HG02763 (cell line): ENCODE measurements around the gene NEURL2.

Source experiments
- ATAC-seq: cut with Tn5 transposase; IDR thresholded peaks from one replicate; pipeline ENCODE4 v1.9.1; 2021; ENCODE audit warnings: mild to moderate bottlenecking, moderate library complexity; ENCODE audit not compliant: unreplicated experiment

Gene NEURL2

DNA sequence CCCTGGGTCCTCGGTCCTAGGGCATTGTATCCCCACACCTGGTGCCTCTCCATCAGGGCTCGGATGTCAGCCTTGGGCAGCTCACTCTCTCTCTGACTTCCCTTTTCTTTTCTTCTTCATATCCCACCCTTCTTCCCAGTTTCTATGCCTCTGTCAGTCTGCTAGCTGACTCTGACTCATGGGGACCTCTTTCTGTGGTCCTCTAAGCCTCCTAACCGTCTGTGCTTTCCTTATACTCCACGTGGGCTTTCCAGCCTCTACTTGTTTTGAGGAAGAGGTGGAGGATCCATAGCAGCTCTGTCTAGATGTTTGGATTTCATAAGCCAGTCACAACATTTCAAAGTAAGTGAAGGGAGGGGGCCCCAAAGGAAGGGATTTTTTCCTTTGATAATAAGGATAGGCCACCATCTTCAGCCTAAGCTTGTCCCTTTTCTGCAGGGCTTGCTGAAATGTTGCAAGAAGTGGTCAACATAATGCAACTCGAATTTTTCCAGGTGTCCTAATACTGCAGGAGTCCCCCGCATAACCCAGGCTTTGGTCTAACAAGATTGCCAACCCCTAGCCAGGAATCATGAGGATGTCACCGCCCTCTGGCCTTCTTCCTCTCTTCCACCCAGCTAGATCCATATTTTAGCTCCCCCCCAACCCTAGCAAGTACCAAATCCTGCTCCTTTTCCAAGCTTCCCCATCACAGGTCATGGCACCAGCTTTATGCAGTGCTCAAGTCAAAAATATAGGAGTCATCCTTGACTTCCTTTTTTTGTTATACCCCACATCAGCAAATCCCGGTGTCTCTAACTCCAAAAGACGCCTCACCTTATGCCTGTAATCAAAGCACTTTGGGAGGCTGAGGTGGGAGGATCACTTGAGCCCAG lies 29.7 kb upstream of the NEURL2 start:
- no peak for ATAC-seq

DNA sequence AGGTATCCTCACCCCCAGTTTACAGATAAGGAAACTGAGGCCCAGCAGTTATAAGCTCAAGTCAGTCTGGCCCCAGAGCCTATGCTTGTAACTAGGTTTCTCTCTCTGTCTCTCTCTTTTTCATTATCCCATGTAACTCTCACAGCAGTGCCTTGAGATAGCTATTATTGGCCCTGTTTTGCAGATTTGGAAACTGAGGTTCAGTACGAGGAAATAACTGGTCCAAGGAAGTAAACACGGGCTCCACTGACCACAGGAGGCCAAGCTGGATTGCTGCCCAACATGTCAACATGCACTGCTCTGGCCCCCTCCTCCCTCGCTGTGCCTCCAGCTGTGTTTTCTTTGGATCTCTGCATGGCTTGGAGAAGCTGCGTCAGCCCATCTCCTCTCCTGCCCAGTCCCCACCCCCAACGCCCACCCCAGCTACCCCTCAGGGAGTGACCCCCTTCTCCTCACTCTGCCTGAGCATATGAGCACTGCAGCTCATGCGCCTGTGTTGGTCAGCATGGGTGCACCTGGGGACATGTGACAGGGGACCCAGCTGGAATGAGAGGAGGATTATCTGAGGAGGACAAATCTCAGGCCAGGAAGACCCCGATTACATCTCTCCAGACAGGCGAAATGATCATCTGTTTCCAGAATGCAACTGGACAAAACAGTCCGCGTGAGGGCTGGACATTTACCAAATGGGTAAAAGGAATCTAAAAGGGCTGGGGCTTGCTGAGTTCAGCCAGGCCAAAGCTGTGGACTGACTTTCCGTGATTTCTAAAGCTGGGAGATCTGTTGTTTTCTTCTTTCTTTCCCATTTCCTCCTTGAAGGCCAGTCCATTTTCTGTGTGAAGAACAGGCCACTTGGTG lies 28.8 kb upstream of the NEURL2 start:
- no peak for ATAC-seq

DNA sequence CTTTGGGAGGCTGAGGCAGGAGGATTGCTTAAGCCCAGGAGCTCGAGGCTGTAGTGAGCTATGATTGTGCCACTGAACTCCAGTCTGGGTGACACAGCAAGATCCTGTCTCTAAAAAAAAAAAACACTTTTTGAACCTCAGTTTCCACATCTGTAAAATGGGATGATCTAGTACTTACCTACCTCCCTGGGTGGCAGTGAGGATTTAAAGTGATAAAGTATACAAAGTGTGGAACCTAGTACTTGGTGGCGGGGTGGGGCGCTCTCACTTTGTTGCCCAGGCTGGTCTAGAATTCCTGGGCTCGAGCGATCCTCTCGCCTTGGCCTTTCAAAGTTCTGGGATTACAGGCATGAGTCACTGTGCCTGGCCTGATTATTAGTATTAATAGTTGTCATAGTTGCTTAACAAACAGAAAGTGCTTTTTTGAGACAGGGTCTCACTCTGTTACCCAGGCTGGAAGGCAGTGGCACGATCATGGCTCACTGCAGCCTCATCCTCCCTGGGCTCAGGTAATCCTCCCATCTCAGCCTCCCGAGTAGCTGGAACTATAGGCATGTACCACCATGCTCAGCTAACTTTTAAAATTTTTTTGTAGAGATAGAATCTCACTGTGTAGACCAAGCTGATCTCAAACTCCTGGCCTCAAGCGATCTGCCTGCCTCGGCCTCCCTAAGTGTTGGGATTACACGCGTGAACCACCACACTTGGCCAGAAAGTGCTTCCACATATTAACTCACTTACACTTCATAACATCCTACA lies 27.9 kb upstream of the NEURL2 start:
- no peak for ATAC-seq

DNA sequence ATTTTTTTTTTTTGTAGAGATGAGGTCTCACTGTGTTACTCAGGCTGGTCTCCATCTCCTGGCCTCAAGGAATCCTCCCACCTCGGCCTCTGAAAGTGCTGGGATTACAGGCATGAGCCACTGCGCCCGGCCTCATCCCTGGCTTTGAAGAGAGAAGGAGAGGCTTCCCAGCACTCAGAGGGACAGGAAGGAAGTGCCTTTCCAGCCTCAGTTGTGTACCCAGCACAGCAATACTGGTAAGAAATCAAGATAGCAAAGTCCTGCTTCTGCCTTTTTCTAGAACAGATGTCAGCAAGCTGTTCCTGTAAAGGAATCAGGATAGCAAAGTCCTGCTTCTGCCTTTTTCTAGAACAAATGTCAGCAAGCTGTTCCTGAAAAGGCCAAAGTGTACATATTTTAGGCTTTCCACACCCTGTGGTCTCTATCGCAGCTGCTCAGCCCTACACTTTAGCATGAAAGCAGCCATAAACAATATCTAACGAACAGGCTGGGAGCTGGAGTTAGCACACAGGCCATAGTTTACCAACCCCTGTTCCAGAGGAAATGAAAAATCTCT lies 27.3 kb upstream of the NEURL2 start:
- no peak for ATAC-seq

DNA sequence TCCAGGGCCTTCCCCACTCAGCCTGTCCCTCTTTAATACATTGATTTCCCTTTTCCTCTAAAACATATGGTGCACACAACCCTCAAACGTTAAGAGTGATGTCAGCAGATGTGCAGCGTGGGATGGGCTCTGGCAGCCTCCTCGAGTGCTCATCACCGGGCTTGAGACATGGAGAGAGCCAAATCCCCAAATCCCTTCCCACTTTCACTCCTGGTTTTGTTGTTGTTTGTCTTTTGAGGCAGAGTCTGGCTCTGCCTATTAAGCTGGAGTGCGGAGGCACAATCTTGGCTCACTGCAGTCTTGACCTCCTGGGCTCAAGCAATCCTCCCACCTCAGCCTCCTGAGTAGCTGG lies 26.8 kb upstream of the NEURL2 start:
- ATAC-seq: no peak

DNA sequence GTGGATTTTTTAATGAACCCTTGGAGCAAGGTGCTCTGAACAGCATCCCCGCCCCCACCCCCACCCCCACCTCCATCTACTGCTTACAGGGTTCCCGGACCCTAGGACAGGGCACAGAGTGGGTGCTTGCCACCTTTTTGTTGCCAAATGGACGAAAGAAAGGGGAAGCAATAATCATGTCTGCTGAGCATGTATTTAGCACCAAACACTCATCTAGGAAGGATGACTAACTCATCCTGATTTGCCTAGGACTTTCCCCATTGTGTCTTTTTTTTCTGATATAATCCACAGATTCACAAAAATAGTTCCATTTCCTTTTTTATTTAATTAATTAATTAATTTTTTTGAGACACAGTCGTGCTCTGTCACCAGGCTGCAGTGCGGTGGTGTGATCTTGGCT lies 22.1 kb upstream of the NEURL2 start:
- no peak for ATAC-seq

DNA sequence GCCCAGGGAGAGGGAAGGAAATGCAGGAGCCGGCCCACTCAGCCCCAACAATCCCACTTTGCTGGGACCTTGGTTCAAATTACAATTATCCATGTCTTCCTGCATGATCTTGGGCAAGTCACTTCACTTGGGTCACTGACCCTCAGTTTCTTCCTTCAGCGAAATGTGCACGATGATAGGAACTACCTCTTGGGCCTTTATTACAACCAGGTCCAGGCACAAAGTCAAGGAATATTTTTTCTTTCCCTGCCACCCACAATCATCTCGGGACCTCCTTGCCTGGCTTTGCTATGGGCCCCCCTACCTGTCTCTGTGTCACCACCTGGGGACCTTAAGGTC lies 21.3 kb upstream of the NEURL2 start:
- ATAC-seq: no peak

DNA sequence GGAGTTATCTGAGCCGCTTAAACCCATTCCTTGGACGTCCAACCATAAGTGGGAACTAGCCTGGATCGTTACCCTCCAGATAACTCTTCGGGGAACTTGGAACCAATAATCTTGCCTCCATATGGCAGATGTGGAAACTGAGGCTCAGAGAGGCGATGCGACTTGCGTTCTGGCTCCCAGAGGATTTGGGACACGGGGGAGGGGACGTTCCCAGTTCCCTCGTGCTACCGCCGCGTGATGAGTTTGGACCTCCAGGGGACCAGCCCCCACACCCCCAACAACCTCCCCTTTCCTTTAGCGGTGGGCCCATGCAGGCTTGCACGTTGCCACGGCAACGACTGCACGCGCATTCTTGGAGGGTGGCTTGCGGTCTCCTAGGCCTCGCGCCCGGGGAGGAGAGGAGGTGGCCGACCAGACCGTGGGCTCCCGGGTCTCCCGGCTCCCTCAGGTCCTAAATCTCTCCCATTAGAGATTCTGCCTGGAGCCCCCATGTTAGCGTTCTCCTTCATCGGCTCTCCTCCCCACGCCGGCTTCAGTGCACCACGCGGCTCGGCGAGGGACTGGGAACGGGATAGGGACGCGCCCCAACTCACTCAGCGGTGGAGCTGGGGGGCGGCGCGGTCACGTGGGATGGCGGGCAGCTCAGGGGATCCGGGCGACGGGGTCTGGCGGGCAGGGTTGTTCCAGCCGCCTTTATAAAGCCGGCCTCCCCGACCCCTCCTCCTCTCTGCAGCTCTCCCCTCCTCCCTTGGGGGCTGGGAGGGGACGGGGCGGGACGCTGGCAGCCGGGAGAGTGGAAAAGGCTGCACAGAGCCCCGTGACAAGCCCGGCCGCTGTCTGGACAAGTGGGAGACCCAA lies 20.7 kb upstream of the NEURL2 start, which contains the start of gene PLTP:
Gene PLTP (minus strand): TSS at position 670 of the 858 bp plus-strand sequence. CDS start 703 bp downstream, outside the sequence.
- ATAC-seq: no peak

DNA sequence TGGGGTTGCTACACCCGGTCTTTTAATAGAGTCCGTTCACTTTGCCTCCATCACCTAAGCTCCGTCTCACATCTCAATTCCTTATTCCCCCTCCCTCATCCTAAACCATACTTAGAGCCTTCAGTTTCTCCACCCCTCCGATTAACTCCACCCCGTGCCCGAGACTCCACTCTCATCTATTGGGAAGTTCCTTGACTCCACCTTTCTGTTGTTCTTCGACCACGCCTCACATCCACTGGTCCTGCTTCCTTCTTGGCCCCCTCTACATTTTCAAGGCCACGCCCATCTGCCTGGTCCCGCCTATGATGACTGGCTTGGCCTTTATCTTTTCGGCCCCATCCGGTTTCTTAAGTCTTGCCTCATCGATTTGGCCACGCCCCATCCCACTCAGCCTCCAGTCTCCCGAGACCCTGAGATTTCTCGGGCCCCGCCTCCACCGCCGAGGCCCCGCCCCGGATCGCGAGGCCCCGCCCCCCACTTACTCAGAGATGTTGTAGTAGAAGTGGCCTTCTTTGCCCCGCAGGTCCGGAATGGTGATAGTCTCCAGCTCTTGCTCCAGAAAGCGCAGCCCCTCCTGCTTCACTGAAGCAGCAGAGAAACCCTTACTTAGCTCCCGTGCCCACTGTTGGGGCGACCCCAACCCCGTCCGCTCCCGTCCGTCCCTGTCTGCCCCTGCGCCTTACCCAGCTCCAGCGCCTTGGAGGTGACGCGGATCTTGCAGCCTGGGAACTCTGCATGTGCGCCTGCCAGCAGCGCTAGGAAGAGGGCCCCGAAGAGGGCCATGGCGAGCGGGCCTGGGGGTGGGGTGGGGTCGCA lies 19.9 kb upstream of the NEURL2 start:
- ATAC-seq: peak; percentile 84

DNA sequence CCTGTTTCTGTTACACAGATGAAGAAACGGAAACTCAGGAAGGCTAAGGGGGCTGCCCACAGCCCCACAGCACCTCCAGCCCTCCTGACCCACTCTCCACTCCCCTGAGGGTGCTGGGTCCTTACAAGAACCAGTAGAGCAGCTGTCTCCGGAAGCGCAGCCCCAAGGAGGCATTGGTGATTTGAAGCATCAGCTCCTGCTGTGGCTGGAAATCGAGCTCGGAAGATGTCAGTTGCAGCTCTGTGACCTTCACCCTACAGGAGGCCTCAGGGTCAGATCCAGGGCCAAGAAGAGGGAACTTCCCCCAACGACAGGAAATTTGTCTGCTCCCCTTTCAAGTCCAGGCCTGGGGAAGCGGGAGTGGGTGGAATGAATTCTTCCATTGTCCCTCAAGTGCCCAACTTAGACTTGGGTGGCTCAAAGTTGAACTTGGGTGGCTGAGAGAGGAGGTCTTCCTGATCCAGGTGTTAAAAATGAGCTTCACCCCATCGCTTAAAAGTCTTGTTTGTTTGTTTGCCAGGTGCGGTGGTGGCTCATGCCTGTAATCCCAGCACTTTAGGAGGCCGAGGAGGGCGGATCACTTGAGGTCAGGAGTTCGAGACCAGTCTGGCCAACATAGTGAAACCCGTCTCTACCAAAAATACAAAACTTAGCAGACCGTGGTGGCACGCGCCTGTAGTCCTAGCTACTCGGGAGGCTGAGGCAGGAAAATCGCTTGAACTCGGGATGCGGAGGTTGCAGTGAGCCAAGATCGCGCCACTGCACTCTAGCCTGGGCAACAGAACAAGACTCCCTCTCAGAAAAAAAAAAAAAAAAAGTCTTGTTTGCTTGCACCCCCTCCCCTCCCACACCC lies 19.0 kb upstream of the NEURL2 start:
- no peak for ATAC-seq

DNA sequence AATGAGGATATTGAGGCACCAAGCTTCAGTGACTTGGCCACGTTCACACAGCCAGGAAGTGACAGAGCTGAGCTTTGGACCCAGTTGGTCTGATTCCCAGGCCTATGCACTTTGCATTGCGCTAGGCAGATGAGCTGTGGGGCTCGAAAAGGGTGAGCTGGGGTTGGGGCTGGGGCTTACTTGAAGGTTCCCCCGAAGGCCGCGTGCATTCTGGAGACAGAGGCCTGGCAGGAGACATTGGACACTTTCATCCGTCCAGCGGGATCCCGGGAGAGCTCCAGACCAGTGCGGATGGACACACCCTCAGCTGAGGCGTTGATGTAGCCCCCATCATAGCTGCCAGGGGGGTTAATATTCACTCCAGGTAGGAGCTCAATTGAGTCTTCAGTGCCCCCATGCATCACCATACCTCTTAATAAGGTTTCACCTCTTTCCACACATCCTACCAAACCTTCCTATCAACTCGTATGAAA lies 18.4 kb upstream of the NEURL2 start:
- no peak for ATAC-seq

DNA sequence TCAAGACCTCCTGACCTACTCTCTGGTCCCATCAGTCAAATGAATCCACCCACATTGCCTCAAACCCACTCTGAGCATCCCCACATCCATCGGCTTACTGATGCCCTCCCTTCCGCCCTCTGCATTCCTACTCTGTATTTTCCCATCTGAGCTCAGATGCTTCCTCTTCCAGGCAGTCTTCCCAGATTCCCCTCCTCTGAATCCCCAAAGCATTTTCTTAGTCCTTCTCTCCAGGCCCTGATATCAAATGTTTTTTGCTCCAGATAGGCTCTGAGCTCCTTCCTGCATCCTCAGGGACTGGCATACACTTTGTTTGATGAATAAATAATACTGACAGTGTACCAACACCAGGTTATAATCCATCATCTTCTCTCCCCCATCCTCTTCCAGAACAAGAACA lies 17.1 kb upstream of the NEURL2 start:
- no peak for ATAC-seq

DNA sequence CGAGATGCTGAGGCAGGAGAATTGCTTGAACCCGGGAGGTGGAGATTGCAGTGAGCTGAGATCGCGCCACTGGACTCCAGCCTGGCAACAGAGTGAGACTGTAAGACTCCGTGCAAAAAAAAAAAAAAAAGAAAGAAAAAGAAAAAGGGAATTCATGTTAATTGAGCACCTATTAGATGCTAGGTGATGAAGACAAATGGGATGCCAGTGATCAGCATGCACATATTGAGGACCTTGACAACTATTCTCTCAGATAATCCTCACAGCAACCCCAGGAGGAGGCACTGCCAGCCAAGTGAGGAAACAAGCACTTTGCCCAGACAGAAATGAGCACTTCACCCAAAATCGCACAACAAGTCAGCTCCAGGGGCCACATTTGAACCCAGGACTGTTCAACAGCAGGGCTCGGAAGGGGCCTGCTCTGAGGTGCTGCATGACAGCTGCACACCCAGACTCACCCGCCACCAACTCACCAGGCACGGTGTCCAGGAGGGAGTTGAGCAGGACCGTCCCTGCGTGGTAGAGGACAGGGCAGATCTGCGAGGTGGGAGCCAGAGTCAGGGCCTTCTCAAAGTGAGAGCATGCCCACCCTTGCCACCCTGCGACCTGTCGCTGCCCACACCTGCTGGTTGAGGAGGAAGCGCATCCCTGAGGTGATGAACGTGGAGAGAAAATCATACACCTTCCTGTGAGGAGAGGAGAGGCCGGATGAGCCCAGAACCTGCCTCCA lies 16.4 kb upstream of the NEURL2 start:
- ATAC-seq: no peak

DNA sequence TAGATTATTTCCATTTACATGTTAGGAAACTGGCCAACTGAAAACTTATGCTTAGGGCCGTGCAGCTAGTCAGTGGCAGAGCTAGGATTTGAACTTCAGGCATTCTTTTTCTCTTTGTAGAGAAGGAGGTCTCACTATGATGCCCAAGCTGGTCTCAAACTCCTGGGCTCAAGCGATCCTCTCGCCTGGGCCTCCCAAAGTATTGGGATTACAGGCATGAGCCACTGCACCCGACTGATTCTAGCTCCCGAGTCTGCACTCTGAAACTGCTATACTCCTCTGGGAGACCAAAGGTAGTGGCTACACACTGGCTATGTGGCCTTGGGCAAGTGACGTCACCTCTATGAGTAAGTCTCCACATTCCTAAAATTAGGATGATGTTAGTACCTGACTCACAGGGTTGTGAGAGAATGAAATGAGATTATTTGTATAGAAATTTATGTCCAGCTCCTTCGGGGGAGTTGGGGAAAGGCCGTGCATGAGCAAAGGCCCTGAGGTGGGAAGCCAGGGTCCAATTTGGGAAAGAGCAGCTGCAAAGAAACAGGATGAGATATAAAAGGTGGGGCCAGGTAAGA lies 14.6 kb upstream of the NEURL2 start:
- ATAC-seq: no peak

DNA sequence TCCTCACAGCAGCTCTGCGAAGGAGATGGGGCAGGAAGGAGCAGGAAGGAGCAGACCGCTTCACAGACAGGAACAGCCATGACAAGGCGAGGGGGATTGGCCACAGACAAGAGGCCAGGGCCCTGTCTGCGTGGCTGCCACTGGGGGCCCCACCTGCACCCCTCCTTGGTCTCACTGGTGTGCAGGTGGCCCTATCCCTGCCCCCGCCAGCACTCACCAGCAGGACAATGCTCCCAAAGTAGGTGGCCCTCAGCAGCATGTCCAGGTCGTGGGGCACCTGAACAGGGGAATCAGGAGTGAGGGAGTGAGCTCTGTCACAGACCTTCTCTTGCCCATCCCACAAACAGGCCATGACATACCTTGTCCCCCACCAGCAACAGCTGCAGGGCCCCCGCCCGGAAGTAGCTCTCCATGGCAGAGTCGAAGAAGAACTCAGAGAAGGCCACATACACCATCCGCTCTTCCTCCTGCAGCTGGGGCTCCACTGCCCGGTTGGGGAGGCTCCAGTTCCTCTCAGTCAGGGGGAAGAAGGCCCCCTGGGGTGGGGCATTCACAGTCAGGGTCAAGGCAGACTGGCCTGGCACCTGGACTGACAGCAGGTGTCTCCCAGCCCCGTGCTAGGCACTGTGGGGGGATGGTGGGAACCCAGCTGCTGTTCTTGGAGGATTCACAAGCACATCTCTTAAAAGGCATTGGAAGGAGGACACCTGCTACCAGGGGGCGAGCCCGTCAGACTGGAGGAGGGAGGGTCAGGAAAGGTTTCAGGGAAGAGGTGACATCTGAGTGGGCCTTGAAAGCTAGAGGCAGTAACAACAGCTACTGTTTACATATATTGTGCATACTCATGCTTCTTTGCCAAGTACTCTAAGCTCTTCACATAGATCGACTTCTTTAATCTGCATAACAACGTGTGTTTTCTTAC lies 13.8 kb upstream of the NEURL2 start:
- ATAC-seq: no peak

DNA sequence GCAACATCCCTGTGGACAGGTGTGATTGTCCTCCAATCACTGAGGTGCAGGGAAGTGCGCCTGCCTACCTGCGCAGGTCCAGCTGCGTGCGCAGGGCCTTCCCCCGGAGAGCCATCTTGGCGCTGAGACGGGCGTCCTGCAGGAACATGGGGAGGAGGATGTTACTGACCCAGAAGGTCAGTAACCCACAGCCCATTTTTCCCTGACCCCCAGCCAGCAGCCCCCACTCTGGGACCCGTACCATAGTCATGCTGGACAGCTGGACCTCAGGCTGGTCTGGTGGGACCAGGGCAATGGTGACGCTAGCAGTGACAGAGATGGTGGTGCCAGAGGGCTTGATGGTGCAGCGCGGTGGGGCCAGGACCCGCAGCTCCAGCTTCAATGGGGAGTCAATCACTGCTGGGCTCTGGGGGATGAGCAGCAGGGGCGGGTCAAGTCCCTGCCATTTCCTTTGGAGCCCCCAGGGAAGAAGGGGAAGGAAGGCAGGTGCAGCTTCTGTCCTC lies 11.2 kb upstream of the NEURL2 start:
- no peak for ATAC-seq
